GM15510 (cell line): ENCODE results near the gene FXYD6.

Experiments used
- POLR2A ChIP-seq: IDR thresholded peaks from 3 replicates; pipeline ENCODE4 v1.6.1; 2011; ENCODE audit warnings: borderline replicate concordance; ENCODE audit not compliant: insufficient read length; ENCODE audit errors: extremely low read depth

FXYD6 gene

DNA sequence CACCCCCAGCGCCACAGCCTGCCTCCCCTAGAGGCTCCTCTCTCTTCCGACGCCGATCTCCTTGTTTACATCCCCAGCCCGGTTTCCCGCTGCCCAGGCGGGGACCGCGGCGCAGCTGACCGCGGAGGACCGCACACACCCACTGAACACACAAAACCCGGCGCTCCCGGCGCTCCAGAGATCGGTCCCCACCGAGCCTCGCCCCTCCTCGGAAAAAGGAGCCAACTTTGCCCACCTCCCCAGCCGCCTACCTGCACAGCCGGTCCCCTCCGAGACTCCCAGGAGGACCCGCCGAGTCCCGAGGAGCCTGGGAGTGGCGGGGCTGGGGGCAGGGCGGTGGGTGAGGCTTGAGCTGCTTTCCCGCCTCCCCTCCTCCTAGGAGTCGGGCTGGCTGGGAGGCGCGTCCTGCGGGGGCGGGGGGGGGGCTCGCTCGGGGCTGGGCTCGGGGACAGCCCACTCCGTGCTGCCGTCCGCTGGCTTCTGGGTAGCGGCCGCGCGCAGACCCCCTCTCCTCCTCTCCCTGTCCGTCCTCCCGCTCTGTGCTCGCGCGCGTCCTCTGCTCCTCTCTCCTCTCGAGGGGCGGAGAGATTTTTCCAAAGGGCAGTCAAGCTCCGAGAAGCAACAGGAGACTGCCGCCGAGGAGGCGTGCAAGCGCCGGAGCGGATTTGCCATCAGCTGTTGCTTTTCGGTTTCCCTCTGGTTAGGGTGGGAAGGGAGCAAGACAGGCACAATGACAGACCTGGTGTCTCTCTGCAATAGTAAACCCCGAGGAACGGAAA, at the start of gene FXYD6:
Gene FXYD6 (minus strand): TSS at position 318 of the 779 bp plus-strand sequence. CDS start 33,882 bp downstream, outside the sequence.
- no peak for TF ChIP-seq POLR2A

DNA sequence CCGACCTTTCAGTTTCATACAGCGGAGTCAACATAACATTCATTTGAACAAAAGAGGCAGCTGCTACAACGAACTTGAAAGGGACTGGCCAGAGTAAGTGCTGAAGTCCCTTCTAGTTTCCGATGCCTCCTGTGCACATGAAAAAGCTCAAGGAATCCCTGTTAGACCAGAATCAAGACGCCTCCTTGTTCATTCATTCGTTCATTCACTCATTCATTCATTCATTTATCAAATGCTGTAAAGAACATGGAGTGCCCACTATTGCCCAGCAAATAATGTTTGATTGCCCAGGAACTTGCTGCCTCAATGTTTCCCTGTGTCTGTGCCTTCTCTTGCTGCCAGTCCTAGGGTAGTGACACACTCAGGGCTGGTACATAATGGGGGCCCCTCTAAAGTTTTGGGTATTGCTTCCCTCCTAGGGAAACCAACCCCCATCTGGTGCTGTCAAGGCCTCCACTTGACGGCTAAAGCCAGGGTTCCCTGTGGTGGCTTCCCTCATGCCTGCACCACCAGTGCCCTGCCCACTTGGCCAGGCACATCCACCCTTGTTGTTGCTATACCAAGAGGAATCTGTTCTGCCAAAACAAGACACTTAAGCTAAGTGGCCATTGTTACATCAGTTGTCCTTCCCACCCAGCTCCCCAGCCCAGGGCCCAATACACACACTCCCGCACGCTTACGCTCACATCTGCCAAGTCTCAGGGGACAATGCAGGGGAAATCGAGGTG, 48.9 kb upstream of the FXYD6 start:
- no peak for TF ChIP-seq POLR2A

GRCh38 chr11:117924631-117925170, 48.2 kb upstream of the FXYD6 start:
- no peak for TF ChIP-seq POLR2A

- TF ChIP-seq POLR2A: no peak
Measured at GRCh38 chr11:117923773-117924172, 47.3 kb upstream of the FXYD6 start.

DNA sequence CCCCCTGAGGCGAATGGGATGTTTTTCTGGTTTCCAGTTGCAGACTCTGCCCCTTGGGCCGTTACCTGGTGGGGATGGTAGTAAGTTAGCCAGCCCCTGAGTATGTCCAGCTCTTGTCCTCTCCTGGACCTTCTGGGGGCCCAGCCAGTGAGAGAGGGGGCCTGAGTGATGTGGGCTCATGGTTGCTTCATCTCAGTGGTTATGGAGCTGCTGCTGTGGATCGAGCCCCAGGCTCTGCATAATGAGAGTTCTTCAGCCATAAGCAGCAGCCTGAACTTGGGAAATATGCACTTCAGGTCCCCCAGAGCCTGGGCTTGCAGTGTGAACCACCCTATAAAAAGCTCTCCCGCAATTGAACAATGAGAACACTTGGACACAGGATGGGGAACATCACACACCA, 46.8 kb upstream of the FXYD6 start:
- TF ChIP-seq POLR2A: no peak

DNA sequence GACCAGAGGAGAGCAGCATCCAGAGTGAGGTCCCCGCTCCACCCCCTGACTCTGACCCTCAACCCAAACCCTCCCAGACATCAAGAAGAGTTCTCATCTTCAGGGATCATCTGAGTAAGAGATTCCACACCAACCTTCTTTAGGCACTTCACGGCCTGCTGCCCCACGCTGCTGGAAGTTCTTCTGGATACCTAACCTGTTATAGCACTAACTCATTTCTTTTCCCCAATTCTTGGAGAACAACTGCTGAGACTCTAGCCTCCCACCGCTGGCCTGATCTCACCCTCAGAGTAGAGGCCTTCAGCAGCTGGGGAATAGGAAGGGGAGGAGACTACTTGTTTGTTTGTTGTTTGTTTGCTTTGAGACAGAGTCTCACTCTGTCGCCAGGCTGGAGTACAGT, 45.4 kb upstream of the FXYD6 start:
- TF ChIP-seq POLR2A: no peak

- TF ChIP-seq POLR2A: no peak
Measured at GRCh38 chr11:117921456-117921855, 45.0 kb upstream of the FXYD6 start.

DNA sequence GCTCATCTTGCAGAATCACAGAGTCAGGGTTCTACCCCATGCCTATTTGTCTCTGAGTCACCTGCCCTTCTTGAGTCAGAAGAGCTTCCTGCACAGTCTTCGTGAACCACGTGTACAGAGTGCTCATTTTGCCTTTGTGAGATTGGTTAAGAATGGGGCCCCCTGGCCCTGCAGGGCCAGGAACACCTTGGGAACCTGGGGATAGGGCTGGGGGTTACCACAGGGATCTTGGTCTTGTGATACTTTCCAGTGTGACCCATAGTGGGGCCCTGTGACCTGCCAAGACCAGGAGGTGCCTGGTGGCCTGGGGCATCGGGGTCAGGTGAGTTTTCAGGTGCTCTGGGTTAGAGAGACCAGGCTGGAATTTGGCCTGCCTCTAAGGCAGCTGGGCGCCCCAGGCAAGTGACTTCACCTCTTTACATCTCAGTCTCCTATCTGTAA, 43.3 kb upstream of the FXYD6 start:
- TF ChIP-seq POLR2A: no peak

- no peak for TF ChIP-seq POLR2A
Measured at GRCh38 chr11:117919341-117919740, 42.9 kb upstream of the FXYD6 start.

DNA sequence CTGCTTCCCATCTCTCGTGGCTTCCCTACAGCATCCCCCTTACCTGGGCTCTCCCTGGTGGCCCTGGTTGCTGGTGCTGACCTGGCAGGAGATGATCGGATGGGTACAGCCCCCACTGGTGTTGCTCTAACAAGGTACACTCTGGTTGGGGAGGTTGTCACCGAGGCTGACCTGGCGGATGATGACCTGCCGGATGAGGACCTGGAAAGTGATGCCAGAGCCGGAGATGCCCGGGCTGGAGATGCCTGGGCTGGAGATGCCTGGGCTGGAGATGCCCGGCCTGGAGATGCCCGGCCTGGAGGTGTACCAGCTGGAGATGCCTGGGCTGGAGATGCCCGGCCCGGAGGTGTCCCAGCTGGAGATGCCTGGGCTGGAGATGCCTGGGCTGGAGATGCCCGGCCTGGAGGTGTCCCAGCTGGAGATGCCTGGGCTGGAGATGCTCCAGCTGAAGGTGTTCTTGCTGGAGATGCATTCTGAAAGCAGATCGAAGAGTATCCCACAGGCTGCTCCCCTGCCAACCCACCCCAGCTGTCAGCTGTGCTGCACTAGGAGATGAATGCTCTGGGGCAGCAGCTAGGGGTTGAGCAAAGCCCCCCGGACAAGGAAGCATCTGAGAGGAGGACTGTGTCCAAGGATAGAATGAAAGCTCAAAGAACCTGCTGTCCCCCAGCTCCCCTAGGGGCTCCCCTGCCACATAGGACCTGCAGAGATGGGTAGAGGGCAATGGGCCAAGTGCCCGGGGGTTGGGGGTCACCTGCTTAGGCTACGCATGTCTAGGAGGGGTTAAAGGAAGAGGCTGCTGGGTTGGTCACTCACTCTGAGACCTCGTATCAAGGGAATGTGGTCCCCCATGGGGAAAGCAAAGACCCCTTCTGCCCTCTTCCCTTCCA, 42.2 kb upstream of the FXYD6 start:
- no peak for TF ChIP-seq POLR2A

DNA sequence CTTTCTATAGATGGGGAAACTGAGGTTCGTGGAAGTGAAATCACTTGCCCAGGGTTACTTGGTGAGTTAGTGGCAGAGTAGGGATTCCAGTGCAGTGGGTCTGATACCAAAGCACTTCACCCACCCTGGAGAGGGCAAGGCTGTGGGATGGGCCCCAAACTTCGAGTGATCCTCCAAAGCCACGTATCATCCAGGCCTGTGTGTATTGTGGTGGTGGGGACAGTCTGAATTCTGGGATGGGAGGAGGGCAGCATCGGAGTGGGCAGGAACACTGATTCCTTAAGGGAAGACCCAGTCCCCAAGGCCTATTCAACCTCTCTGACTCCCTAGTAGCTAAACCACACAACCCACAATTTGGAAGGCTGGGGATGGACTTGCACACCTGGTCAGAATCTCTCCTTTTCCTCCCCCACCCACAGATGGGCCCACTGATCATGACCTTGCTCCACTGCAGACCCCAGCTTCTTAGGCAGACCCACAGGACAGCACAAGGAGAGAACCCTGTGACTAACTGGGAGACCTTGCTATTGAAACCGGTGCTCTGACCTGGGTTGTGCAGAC, 41.2 kb upstream of the FXYD6 start:
- TF ChIP-seq POLR2A: no peak

DNA sequence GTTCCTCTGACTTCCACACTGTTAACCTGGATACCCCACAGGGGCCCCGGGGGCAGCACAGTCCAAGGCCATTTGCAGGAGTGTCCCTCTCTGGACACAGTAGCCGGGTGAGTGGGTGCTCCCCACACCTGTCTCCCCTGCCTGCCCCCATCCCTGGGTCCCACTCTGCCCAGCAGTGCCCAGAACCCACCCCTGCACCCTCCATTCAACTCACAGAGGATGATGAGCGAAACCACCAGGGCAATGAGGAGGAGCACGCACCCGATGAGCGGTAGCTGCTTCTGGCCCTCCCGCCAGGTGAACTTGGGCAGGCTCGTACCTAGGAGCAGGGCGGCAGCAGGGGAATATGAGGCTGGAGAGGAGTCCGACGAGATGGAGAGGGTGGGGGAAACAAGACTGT, 40.5 kb upstream of the FXYD6 start:
- TF ChIP-seq POLR2A: no peak

GRCh38 chr11:117915672-117916235, 39.3 kb upstream of the FXYD6 start:
- no peak for TF ChIP-seq POLR2A
